Panc1 (cell line): ENCODE measurements around the gene APOE.
A peak's percentile ranks its signal among the peaks of the same experiment; 100 is the strongest.

ENCODE experiments used
- POLR2AphosphoS5 ChIP-seq: IDR thresholded peaks from 2 replicates; pipeline ENCODE4 v1.6.1; 2012; ENCODE audit warnings: mild to moderate bottlenecking, low read depth, low read length, moderate library complexity
- SIN3A ChIP-seq: IDR thresholded peaks from 2 replicates; pipeline ENCODE4 v1.6.1; 2012; ENCODE audit warnings: low read depth, mild to moderate bottlenecking, low read length, moderate library complexity, borderline replicate concordance; ENCODE audit not compliant: insufficient read depth
- TCF7L2 ChIP-seq: IDR thresholded peaks from 2 replicates; pipeline ENCODE4 v1.6.1; 2011; ENCODE audit warnings: mild to moderate bottlenecking, low read depth, low read length, inconsistent platforms
- TF ChIP-seq, protein P1 (sequence below): fragments of 450-650 bp; IDR thresholded peaks from 2 replicates; pipeline ENCODE4 v1.5.1; 2017; ENCODE audit warnings: mild to moderate bottlenecking
- TF ChIP-seq, protein P2 (sequence below), 2 experiments: IDR thresholded peaks; 2 replicates each; pipeline ENCODE4 v1.6.1; 2011 to 2012; ENCODE audit warnings: low read depth in 2 of 2, control low read depth in 1 of 2, low read length in 1 of 2, mild to moderate bottlenecking in 1 of 2, moderate library complexity in 1 of 2; ENCODE audit not compliant: insufficient read depth in 1 of 2

GRCh38 chr19:44903602-44904425, 1.8 kb upstream of the APOE start:
- TF ChIP-seq, protein P1, sequence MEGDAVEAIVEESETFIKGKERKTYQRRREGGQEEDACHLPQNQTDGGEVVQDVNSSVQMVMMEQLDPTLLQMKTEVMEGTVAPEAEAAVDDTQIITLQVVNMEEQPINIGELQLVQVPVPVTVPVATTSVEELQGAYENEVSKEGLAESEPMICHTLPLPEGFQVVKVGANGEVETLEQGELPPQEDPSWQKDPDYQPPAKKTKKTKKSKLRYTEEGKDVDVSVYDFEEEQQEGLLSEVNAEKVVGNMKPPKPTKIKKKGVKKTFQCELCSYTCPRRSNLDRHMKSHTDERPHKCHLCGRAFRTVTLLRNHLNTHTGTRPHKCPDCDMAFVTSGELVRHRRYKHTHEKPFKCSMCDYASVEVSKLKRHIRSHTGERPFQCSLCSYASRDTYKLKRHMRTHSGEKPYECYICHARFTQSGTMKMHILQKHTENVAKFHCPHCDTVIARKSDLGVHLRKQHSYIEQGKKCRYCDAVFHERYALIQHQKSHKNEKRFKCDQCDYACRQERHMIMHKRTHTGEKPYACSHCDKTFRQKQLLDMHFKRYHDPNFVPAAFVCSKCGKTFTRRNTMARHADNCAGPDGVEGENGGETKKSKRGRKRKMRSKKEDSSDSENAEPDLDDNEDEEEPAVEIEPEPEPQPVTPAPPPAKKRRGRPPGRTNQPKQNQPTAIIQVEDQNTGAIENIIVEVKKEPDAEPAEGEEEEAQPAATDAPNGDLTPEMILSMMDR: peak; percentile 98
- TF ChIP-seq, protein P2, sequence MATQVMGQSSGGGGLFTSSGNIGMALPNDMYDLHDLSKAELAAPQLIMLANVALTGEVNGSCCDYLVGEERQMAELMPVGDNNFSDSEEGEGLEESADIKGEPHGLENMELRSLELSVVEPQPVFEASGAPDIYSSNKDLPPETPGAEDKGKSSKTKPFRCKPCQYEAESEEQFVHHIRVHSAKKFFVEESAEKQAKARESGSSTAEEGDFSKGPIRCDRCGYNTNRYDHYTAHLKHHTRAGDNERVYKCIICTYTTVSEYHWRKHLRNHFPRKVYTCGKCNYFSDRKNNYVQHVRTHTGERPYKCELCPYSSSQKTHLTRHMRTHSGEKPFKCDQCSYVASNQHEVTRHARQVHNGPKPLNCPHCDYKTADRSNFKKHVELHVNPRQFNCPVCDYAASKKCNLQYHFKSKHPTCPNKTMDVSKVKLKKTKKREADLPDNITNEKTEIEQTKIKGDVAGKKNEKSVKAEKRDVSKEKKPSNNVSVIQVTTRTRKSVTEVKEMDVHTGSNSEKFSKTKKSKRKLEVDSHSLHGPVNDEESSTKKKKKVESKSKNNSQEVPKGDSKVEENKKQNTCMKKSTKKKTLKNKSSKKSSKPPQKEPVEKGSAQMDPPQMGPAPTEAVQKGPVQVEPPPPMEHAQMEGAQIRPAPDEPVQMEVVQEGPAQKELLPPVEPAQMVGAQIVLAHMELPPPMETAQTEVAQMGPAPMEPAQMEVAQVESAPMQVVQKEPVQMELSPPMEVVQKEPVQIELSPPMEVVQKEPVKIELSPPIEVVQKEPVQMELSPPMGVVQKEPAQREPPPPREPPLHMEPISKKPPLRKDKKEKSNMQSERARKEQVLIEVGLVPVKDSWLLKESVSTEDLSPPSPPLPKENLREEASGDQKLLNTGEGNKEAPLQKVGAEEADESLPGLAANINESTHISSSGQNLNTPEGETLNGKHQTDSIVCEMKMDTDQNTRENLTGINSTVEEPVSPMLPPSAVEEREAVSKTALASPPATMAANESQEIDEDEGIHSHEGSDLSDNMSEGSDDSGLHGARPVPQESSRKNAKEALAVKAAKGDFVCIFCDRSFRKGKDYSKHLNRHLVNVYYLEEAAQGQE (IDR thresholded peaks at IDR 0.05; ENCODE audit: insufficient read depth in 1 of 2, low read depth in 2 of 2, low read length in 1 of 2): no peak
- TF ChIP-seq POLR2AphosphoS5: no peak; the same call in 1 of the 2 replicates
- no peak for TF ChIP-seq SIN3A
- no peak for TF ChIP-seq TCF7L2
